Trophoblast cell (in vitro differentiated cells and primary cell): ENCODE data around the gene QSOX2.

ENCODE experiments used
- DNase-seq, 2 donors: peaks; one replicate each; pipeline ENCODE4 v3.0.0-alpha.2; 2016
- H2AFZ ChIP-seq: 2 replicates; pipeline ENCODE4 v1.6.1; 2013; ENCODE audit warnings: low read length, moderate library complexity, mild to moderate bottlenecking; ENCODE audit not compliant: insufficient read depth, poor library complexity
- H2AK5ac ChIP-seq: 2 replicates; pipeline ENCODE4 v1.6.1; 2013; ENCODE audit warnings: mild to moderate bottlenecking, low read length
- H2BK120ac ChIP-seq: 2 replicates; pipeline ENCODE4 v1.6.1; 2013; ENCODE audit warnings: low read length, mild to moderate bottlenecking, moderate library complexity; ENCODE audit not compliant: insufficient read depth, poor library complexity
- H2BK12ac ChIP-seq: 2 replicates; pipeline ENCODE4 v1.6.1; 2013; ENCODE audit warnings: mild to moderate bottlenecking, low read length, moderate library complexity
- H2BK5ac ChIP-seq: 2 replicates; pipeline ENCODE4 v1.6.1; 2013; ENCODE audit warnings: low read length, low read depth, moderate library complexity, mild to moderate bottlenecking; ENCODE audit not compliant: poor library complexity
- H3K14ac ChIP-seq: 2 replicates; pipeline ENCODE4 v1.6.1; 2013; ENCODE audit warnings: mild to moderate bottlenecking, low read length
- H3K18ac ChIP-seq: 2 replicates; pipeline ENCODE4 v1.6.1; 2013; ENCODE audit warnings: mild to moderate bottlenecking, low read length
- H3K23ac ChIP-seq: 2 replicates; pipeline ENCODE4 v1.6.1; 2013; ENCODE audit warnings: low read length
- H3K27ac ChIP-seq: 2 replicates; pipeline ENCODE4 v1.5.1; 2013; ENCODE audit warnings: low read depth, mild to moderate bottlenecking, inconsistent platforms, low read length, moderate library complexity
- H3K27me3 ChIP-seq: 2 replicates; pipeline ENCODE4 v1.6.1; 2013; ENCODE audit warnings: inconsistent platforms, mild to moderate bottlenecking, low read length, moderate library complexity; ENCODE audit not compliant: insufficient read depth
- H3K36me3 ChIP-seq, 2 experiments: 1 replicate in 1 of 2; 2 replicates in 1 of 2; pipeline ENCODE4 v1.6.1; 2013; ENCODE audit warnings: low read length in 2 of 2, mild to moderate bottlenecking in 2 of 2, moderate library complexity in 1 of 2; ENCODE audit not compliant: insufficient read depth in 2 of 2, control insufficient read depth in 1 of 2
- H3K4ac ChIP-seq: 2 replicates; pipeline ENCODE4 v1.6.1; 2013; ENCODE audit warnings: low read depth, mild to moderate bottlenecking, low read length, moderate library complexity
- H3K4me1 ChIP-seq, 2 experiments: 1 replicate in 1 of 2; 2 replicates in 1 of 2; pipeline ENCODE4 v1.6.1; 2013; ENCODE audit warnings: low read length in 2 of 2, mild to moderate bottlenecking in 2 of 2, moderate library complexity in 1 of 2; ENCODE audit not compliant: insufficient read depth in 2 of 2, control insufficient read depth in 1 of 2
- H3K4me2 ChIP-seq: 2 replicates; pipeline ENCODE4 v1.6.1; 2013; ENCODE audit warnings: inconsistent platforms, mild to moderate bottlenecking, low read length, moderate library complexity
- H3K4me3 ChIP-seq: 2 replicates; pipeline ENCODE4 v1.5.1; 2013; ENCODE audit warnings: mild to moderate bottlenecking, low read depth, low read length, inconsistent platforms
- H3K79me1 ChIP-seq: one replicate; pipeline ENCODE4 v1.6.1; 2013; ENCODE audit warnings: low read length
- H3K79me2 ChIP-seq: 2 replicates; pipeline ENCODE4 v1.6.1; 2013; ENCODE audit warnings: low read length, mild to moderate bottlenecking; ENCODE audit not compliant: control insufficient read depth, insufficient read depth, poor library complexity
- H3K9ac ChIP-seq: 2 replicates; pipeline ENCODE4 v1.6.1; 2013; ENCODE audit warnings: mild to moderate bottlenecking, low read length
- H3K9me3 ChIP-seq: 2 replicates; pipeline ENCODE4 v1.6.1; 2013; ENCODE audit warnings: low read depth, mild to moderate bottlenecking, control low read depth, inconsistent platforms, low read length; ENCODE audit not compliant: insufficient read depth
- H4K12ac ChIP-seq: 2 replicates; pipeline ENCODE4 v1.6.1; 2013; ENCODE audit warnings: low read depth, mild to moderate bottlenecking, low read length, moderate library complexity
- H4K8ac ChIP-seq: 2 replicates; pipeline ENCODE4 v1.6.1; 2013; ENCODE audit warnings: low read depth, mild to moderate bottlenecking, low read length, moderate library complexity
- H4K91ac ChIP-seq: one replicate; pipeline ENCODE4 v1.6.1; 2013; ENCODE audit warnings: low read depth, mild to moderate bottlenecking, low read length, moderate library complexity
- WGBS: extraction: QIAGEN DNeasy Blood & Tissue Kit; methylation state at CpG from one replicate; pipeline ENCODE4 v1.1.7; 2013; ENCODE audit warnings: missing lambda C conversion rate; ENCODE audit not compliant: insufficient read length, insufficient coverage; ENCODE audit errors: extremely low coverage; 5-methylcytosine and 5-hydroxymethylcytosine counted together

Gene QSOX2

GRCh38 chr9:136174779-136175615, 70.6 kb downstream of the QSOX2 start:
- H4K91ac ChIP-seq: no peak overlapping the region
- no peak overlapping the region for H3K4ac ChIP-seq
- no peak overlapping the region for H2AK5ac ChIP-seq
- no peaks in the 10 kb centered on the region for H3K27me3 ChIP-seq
- H3K9ac ChIP-seq: no peak overlapping the region
- WGBS: no CpG with 5 or more reads among the region's 8 CpGs
- no peak overlapping the region for H3K27ac ChIP-seq
- no peaks in the 10 kb centered on the region for H3K79me1 ChIP-seq
- no peak overlapping the region for H2AFZ ChIP-seq
- H3K36me3 ChIP-seq: no peaks in the 10 kb centered on the region
- DNase-seq: no peak
- no peak overlapping the region for H3K14ac ChIP-seq
- no peak overlapping the region for H3K23ac ChIP-seq
- no peak overlapping the region for H2BK120ac ChIP-seq
- no peak overlapping the region for H2BK5ac ChIP-seq
- H4K12ac ChIP-seq: no peak overlapping the region
- peaks cover 0 to 2% of the 10 kb centered on the region in 2 experiments for H3K4me1 ChIP-seq
- H3K9me3 ChIP-seq: peaks cover 2% of the 10 kb centered on the region
- H3K18ac ChIP-seq: no peak overlapping the region
- no peak overlapping the region for H2BK12ac ChIP-seq
- H3K79me2 ChIP-seq: no peaks in the 10 kb centered on the region
- no peak overlapping the region for H3K4me3 ChIP-seq
- no peak overlapping the region for H4K8ac ChIP-seq
- H3K4me2 ChIP-seq: no peak overlapping the region

DNA sequence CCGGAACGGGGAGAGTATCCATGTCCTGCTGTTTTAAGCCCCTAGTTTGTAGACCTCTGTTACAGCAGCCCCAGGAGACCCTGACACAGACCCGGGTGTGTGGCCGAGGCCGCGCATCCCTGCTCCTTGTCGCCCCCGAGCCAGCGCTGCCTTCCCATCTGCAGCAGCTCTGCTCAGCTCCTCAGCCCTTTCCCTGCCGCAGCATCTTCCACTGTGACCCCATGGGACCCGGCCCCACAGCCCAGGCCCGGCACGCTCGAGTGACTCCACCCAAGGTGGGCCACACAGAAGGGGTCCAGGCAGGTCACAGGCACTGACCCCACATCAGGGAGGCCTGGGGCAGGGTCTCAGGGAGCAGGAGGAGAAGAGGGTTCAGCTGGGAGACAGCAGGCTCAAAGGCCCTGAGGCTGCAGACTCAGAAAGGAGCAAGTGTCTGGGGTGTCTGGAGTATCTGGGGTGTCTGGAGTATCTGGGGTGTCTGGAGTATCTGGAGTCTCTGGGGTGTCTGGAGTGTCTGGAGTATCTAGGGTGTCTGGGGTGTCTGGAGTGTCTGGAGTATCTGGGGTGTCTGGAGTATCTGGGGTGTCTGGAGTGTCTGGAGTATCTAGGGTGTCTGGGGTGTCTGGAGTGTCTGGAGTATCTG, 71.8 kb downstream of the QSOX2 start:
- no peak overlapping the region for H3K27ac ChIP-seq
- no peak overlapping the region for H4K91ac ChIP-seq
- H3K9me3 ChIP-seq: peaks cover 2% of the 10 kb centered on the region
- H2AFZ ChIP-seq: no peak overlapping the region
- no peak overlapping the region for H3K4ac ChIP-seq
- no peak overlapping the region for H2BK12ac ChIP-seq
- DNase-seq: no peak
- H4K12ac ChIP-seq: no peak overlapping the region
- H3K4me1 ChIP-seq: peaks cover 0 to 2% of the 10 kb centered on the region in 2 experiments
- no peak overlapping the region for H2AK5ac ChIP-seq
- no peak overlapping the region for H2BK5ac ChIP-seq
- H4K8ac ChIP-seq: no peak overlapping the region
- H3K23ac ChIP-seq: no peak overlapping the region
- H3K4me2 ChIP-seq: no peak overlapping the region
- H3K9ac ChIP-seq: no peak overlapping the region
- H3K18ac ChIP-seq: no peak overlapping the region
- no peak overlapping the region for H3K14ac ChIP-seq
- no peaks in the 10 kb centered on the region for H3K79me2 ChIP-seq
- H3K36me3 ChIP-seq: no peaks in the 10 kb centered on the region
- WGBS: no CpG with 5 or more reads among the region's 14 CpGs
- no peak overlapping the region for H2BK120ac ChIP-seq
- no peaks in the 10 kb centered on the region for H3K27me3 ChIP-seq
- no peaks in the 10 kb centered on the region for H3K79me1 ChIP-seq
- H3K4me3 ChIP-seq: no peak overlapping the region

DNA sequence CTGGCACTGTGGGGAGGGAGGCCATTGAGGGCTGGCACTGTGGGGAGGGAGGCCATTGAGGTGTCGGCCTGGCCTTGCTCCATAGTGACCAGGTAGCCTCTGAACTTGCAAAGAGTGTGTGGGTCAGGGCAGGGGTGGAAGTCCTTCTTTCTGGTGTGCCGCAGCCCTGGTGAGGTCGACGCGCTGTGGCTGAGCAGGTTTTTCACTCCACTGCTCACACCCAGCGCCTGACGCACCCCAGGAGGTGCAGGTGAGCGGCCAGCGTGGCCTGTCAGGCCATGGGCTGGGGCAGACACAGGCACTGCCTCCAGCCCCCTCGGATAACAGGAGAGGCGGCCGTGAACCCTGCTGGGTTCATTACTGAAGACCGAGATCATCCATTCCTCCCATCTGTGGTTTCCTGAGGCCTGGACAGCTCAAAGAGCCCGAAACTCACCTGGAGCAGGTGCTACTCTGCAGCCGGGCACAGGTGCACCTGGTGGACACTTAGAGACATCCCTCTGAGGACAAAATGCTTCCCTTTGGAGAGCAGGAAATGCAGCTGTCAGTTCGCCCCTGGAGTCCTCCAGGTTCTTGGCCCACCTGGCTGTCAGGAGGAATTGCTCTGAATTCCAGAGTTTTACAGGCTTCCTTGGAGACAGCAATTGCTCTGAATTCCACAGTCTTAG, 73.1 kb downstream of the QSOX2 start:
- Histone ChIP-seq H3K9ac (no peak overlapping the region), H3K27ac (no peak overlapping the region), H3K14ac (no peak overlapping the region), H2BK12ac (no peak overlapping the region), H4K8ac (no peak overlapping the region), H3K4ac (no peak overlapping the region), H3K79me1 (no peaks in the 10 kb centered on the region), H3K79me2 (no peaks in the 10 kb centered on the region), H3K4me3 (no peak overlapping the region), H3K18ac (no peak overlapping the region), H2AFZ (no peak overlapping the region), H2BK5ac (no peak overlapping the region), H2AK5ac (no peak overlapping the region), H3K23ac (no peak overlapping the region), H3K36me3 (no peaks in the 10 kb centered on the region), H3K4me1 (peaks cover 0 to 2% of the 10 kb centered on the region in 2 experiments), H3K9me3 (peaks cover 2% of the 10 kb centered on the region), H3K27me3 (no peaks in the 10 kb centered on the region), H3K4me2 (no peak overlapping the region), H2BK120ac (no peak overlapping the region), H4K12ac (no peak overlapping the region), H4K91ac (no peak overlapping the region)
- WGBS: no CpG with 5 or more reads among the region's 16 CpGs
- DNase-seq: no peak

DNA sequence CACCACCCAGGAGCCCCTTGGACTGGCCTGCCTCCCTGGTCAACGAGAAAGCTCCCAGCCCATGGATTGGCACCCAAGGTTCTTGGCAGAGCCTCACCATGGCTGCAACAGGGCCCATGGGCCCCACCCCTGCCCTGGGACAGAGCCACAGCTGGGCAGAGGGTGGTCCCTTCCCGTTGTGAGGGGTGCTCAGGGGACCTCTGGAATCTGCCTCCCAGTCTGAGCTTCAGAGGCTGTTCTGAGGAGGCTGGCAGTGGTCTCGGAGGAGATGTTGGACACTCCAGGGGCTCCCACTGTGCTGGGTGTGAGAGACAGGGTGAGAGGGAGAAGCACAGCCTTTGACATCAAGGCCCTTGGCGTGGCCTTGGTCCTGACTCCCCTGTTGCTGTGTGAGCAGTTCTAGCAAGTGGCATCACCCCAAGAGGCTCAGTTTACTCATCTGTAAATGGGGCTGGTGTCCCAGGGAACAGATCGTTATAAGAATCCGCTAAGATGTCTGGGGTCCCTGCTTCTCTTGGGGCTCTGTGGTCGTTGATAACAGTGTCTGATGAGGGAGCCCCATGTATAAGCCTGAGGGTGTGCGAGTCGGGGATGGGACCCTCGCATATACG, 73.7 kb downstream of the QSOX2 start:
- Histone ChIP-seq H3K18ac (no peak overlapping the region), H3K14ac (no peak overlapping the region), H3K4me1 (peaks cover 0 to 2% of the 10 kb centered on the region in 2 experiments), H2AFZ (no peak overlapping the region), H3K9me3 (peaks cover under 1% of the 10 kb centered on the region), H2BK120ac (no peak overlapping the region), H2BK12ac (no peak overlapping the region), H3K4me3 (no peak overlapping the region), H3K79me2 (no peaks in the 10 kb centered on the region), H3K79me1 (no peaks in the 10 kb centered on the region), H4K91ac (no peak overlapping the region), H3K9ac (no peak overlapping the region), H3K23ac (no peak overlapping the region), H2BK5ac (no peak overlapping the region), H3K27me3 (no peaks in the 10 kb centered on the region), H3K4me2 (no peak overlapping the region), H4K12ac (no peak overlapping the region), H4K8ac (no peak overlapping the region), H3K4ac (no peak overlapping the region), H3K36me3 (no peaks in the 10 kb centered on the region), H2AK5ac (no peak overlapping the region), H3K27ac (no peak overlapping the region)
- no CpG with 5 or more reads among the region's 11 CpGs for WGBS
- DNase-seq: no peak
